Central memory CD8-positive, alpha-beta T cell (primary cell): Measurements from ENCODE around the gene GSTO2.
A peak's percentile ranks its signal among the peaks of the same experiment; 100 is the strongest.
"Not testable (repeated sequence)": the region's sequence is repeated elsewhere in the genome, so short reads cannot be mapped to it uniquely, and the experiment has no call there.

Experiments
- ATAC-seq: fragments of 150-1000 bp; cut with Tn5 transposase; replicated peaks from 2 replicates; pipeline ENCODE4 v1.10.0; 2022; ENCODE audit warnings: mild to moderate bottlenecking, moderate FRiP score, moderate number of reproducible peaks; ENCODE audit not compliant: poor library complexity, severe bottlenecking; ENCODE audit errors: extremely low read depth
- DNase-seq, 2 donors: peaks; one replicate each; pipeline ENCODE4 v3.0.0; 2021; ENCODE audit warnings: low spot score in 2 of 2
- H3K27ac Mint-ChIP-seq: one replicate; pipeline ENCODE4 v1.8.0; 2022; ENCODE audit warnings: low read depth, mild to moderate bottlenecking, moderate library complexity, mixed read lengths
- H3K27me3 Mint-ChIP-seq: one replicate; pipeline ENCODE4 v1.8.0; 2022; ENCODE audit warnings: mixed read lengths
- H3K36me3 Mint-ChIP-seq: one replicate; pipeline ENCODE4 v1.8.0; 2022; ENCODE audit warnings: mild to moderate bottlenecking, moderate library complexity, mixed read lengths; ENCODE audit not compliant: insufficient read depth
- H3K4me1 Mint-ChIP-seq: one replicate; pipeline ENCODE4 v1.8.0; 2022; ENCODE audit warnings: mixed read lengths
- H3K4me3 Mint-ChIP-seq: one replicate; pipeline ENCODE4 v1.8.0; 2022; ENCODE audit warnings: mild to moderate bottlenecking, moderate library complexity, mixed read lengths
- H3K9me3 Mint-ChIP-seq: one replicate; pipeline ENCODE4 v1.8.0; 2022; ENCODE audit warnings: mixed read lengths

The GSTO2 gene

DNA sequence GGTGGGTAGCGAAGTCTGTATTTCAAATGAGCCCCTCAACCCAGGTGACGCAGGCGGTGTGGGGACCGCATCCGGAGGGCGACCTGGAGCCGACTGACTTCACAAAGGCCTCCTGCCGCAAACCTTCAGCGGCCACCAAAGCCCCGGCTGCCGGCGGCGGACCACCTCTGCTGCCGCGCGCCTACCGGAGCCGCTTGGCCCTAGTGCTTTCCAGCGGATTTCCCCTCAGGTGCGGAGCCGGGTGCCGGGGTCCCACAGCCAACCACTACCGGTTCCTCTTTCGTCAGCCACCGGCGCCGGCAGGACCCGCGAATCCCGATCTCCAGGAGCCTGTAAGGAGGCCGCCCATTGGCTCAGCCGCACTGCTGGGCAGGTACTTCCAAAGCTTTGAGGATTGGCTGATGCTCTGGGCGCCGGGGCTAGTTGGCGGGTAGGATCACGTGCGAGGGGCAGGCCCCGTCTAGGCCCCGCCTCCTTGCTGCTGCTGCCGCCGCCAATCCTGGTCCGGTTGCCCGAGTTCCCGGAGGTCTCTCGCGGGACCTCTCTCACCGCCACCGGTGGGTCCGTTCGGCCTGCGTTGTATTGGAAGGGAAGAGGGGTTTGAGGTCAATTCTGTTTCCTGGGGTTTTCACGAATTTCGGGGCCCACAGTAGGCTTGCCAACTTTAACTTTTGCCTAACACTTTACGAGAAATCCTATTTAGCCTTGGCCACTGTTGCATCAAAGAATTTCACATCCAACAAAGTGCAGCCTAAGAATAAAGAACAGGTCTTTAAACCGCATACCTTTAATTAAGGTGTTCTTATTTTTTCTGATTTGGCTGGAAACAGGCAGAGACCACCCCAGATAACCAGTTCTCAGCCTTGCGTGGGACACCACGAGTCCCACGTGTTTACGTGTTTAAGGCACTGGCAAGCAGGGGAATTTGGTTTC lies at the start of gene GSTO2:
Gene GSTO2, plus strand, starts transcription at position 472 of the 933 bp plus-strand sequence. CDS start 5,732 bp downstream, outside the sequence.
- ATAC-seq (peak; percentile 87), DNase-seq (peak; percentile 93 to 98)
- H3K4me1 Mint-ChIP-seq, result peaks cover 28% of the 10 kb centered on the region
- peak within 1 kb of the TSS; percentile 89 for H3K4me3 Mint-ChIP-seq
- H3K27ac Mint-ChIP-seq, result peak within 1 kb of the TSS; percentile 98
- H3K27me3 Mint-ChIP-seq, result no peaks in the 10 kb centered on the region
- no peaks in the 10 kb centered on the region for H3K9me3 Mint-ChIP-seq
- H3K36me3 Mint-ChIP-seq, result peaks cover 36% of the 10 kb centered on the region

DNA sequence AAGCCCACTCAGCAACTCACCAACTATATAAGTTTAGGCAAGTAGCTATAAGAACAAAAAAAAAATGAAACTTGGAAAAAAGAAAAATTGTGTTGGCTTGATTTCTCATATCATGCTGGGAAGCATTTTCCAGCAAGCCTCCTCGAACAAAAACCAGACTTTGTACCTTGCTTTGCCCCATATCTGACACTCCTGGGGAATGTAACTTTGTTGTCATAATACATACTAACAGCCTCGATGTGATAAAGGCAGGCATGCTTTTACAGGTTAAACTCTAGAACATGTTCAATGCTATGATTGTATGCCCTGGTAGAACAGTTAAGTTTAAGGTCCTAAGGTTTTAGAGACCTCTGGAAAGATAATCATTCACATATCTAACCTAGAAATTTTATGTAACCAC lies 48.5 kb upstream of the GSTO2 start:
- no peak for DNase-seq
- H3K4me1 Mint-ChIP-seq, result no peaks in the 10 kb centered on the region
- no peak for ATAC-seq
- no peaks in the 10 kb centered on the region for H3K9me3 Mint-ChIP-seq
- no peaks in the 10 kb centered on the region for H3K36me3 Mint-ChIP-seq
- peaks cover 28% of the 10 kb centered on the region for H3K27me3 Mint-ChIP-seq
- H3K4me3 Mint-ChIP-seq, result no peak overlapping the region
- H3K27ac Mint-ChIP-seq, result no peak overlapping the region

DNA sequence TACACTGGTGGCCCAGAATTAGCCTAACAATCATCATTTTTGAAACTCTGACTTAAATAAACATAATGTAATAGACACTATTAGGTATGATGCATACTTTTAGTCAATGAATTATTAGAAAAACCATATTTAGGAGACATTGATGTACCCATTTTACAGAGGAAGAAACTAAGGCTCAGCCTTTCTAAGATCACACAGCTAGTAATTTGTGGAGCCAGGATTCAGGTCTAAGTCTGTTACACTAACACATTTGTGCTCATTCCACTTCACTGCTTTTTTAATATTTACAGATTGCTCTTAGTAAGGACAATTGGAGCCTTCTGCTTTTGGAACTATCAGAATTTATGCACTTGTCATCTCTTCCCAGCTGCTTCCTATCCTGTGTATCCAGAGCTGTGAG lies 45.7 kb upstream of the GSTO2 start:
- H3K9me3 Mint-ChIP-seq, result no peaks in the 10 kb centered on the region
- DNase-seq (no peak), ATAC-seq (no peak)
- no peak overlapping the region for H3K4me3 Mint-ChIP-seq
- H3K36me3 Mint-ChIP-seq, result no peaks in the 10 kb centered on the region
- H3K27me3 Mint-ChIP-seq, result peaks cover 30% of the 10 kb centered on the region
- H3K4me1 Mint-ChIP-seq, result no peaks in the 10 kb centered on the region
- no peak overlapping the region for H3K27ac Mint-ChIP-seq

DNA sequence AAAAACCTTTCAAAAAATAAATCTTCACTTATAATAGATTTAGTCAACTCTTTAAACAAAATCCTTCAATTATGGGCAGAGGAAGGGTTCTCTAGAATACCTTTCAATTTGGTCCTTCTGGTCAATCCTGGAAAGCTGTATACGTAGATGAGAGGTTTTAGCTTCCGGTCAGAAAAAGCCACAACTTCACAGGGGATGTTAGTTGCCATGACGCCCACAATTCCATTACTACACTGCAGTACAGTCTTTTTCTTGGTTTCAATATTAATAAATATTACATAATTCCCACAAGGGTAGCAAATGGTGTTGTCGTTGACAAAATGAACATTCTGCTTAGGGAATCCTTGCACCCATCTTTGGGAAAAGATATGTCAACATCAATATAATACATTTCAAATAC lies 38.5 kb upstream of the GSTO2 start:
- ATAC-seq (no peak), DNase-seq (no peak)
- Mint-ChIP-seq H3K9me3 (no peaks in the 10 kb centered on the region), H3K4me3 (peak overlapping the region; percentile 77), H3K27ac (no peak overlapping the region), H3K27me3 (peaks cover 43% of the 10 kb centered on the region), H3K4me1 (peaks cover 18% of the 10 kb centered on the region), H3K36me3 (peaks cover 11% of the 10 kb centered on the region)

DNA sequence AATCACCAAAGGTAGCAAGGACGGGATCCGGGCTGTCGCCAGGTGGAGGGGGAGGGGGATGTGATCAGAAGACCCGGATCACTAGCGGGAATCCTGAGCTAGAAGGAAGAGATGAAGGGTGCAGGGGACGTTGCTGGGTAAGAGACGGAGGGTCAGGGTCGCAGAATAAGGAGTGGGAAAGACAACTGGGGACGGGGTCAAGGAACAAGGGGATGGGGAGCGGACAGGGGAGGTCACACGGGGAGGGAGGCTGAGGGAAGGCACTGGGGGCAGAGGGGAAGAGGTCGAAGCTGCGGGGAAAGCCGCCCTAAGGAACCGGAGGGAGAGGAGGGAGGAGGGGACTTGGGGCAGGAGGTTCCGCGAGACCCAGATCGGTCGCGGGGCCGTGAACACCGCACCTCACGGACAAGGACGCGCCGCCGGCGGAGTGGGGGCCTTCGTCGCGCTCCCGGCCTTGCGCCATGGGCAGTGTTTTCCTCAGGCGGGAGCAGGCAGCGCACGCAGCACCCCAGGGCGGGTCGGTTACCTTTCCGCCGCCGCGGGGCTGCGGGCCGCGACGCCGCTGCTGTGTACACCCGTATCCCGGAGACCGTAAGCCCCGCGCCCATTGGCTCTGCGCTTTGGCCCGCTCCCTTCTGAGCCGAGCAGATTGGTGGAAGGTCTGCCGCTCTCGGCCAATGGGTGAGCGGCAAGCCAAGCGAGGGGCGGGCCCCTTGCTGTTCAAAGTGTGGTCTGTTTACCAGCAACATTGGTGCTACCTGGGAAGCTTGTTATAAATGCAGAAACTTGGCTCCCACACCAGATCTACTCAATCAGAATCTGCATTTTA lies 37.0 kb upstream of the GSTO2 start, which contains the start of gene CFAP43:
Gene CFAP43, minus strand, starts transcription at position 581 of the 829 bp plus-strand sequence. Its CDS starts 118 bp downstream, at position 463.
- DNase-seq, result peak; percentile 99 to 100
- Mint-ChIP-seq H3K4me1 (peaks cover 18% of the 10 kb centered on the region), H3K9me3 (no peaks in the 10 kb centered on the region), H3K36me3 (peaks cover 11% of the 10 kb centered on the region), H3K27me3 (peaks cover 58% of the 10 kb centered on the region), H3K27ac (peak within 1 kb of the TSS; percentile 88), H3K4me3 (peak within 1 kb of the TSS; percentile 78)
- ATAC-seq, result peak; percentile 100

DNA sequence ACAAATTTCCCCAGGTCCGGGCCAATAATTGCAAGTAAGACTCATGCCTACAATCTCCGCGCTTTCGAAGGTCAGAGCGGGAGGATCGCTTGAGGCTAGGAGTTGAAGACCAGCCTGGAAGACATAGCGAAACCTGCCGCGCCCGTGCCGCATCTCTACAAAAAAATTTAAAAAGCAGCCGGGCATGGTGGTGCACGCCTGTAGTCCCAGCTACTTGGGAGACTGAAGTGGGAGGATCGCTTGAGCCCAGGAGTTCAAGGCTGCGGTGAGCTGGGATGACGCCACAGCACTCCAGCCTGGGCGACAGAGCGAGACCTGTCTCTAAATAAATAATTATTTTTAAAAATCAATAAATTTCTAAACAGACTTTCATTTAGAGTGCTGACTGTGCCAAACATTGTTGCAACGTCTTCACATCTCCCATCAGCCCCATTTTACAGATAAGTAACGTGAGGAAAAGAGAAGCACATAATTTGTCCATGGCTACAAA lies 36.3 kb upstream of the GSTO2 start:
- ATAC-seq (peak; percentile 4), DNase-seq (no peak)
- peak overlapping the region; percentile 77 for H3K4me3 Mint-ChIP-seq
- H3K27ac Mint-ChIP-seq, result peak overlapping the region; percentile 88
- peaks cover 64% of the 10 kb centered on the region for H3K27me3 Mint-ChIP-seq
- H3K4me1 Mint-ChIP-seq, result peaks cover 18% of the 10 kb centered on the region
- no peaks in the 10 kb centered on the region for H3K9me3 Mint-ChIP-seq
- peaks cover 11% of the 10 kb centered on the region for H3K36me3 Mint-ChIP-seq

DNA sequence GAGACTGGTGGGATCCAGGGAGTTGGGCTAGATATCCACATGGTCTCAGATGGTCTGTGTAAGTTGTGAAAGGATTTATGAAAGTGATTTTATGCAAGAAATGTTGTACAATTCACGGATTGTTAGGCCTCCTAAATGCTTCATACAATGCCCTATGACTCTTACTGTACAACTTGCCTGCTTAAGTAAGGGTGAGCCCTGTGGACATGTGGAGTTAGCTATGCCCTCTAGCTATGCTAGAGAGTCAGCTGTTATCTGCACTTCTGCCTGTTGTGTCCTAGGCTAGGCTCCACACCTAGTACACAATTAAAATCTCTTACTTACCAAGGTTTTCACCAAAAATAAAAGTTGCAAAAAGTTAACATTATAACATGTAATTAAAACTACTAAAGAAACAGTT lies 35.2 kb upstream of the GSTO2 start:
- H3K4me1 Mint-ChIP-seq, result peaks cover 18% of the 10 kb centered on the region
- DNase-seq, result no peak
- peak overlapping the region; percentile 78 for H3K4me3 Mint-ChIP-seq
- peaks cover 11% of the 10 kb centered on the region for H3K36me3 Mint-ChIP-seq
- no peak for ATAC-seq
- H3K9me3 Mint-ChIP-seq, result no peaks in the 10 kb centered on the region
- peaks cover 69% of the 10 kb centered on the region for H3K27me3 Mint-ChIP-seq
- no peak overlapping the region for H3K27ac Mint-ChIP-seq

DNA sequence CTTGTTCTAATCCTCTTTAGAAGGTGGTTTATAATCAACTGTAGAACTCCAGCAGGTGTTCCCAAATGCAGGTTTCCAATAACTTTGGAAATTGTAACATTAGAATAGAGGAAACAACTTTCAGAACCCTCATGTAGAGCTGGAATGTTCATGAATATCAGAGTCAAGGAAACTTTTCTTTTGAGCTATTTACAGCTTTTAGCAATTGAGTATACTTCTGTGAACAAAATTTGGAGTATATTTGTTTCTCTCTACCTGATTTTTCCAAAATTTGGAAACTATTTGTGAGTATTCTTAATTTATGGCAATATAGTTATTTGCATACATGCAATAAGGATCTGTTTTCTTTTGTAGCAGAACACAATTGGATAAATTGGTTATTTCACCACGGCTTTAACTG lies 34.0 kb upstream of the GSTO2 start:
- no peak for ATAC-seq
- no peak overlapping the region for H3K4me3 Mint-ChIP-seq
- H3K36me3 Mint-ChIP-seq, result peaks cover 11% of the 10 kb centered on the region
- no peaks in the 10 kb centered on the region for H3K9me3 Mint-ChIP-seq
- peaks cover 80% of the 10 kb centered on the region for H3K27me3 Mint-ChIP-seq
- no peak for DNase-seq
- peaks cover 18% of the 10 kb centered on the region for H3K4me1 Mint-ChIP-seq
- no peak overlapping the region for H3K27ac Mint-ChIP-seq

DNA sequence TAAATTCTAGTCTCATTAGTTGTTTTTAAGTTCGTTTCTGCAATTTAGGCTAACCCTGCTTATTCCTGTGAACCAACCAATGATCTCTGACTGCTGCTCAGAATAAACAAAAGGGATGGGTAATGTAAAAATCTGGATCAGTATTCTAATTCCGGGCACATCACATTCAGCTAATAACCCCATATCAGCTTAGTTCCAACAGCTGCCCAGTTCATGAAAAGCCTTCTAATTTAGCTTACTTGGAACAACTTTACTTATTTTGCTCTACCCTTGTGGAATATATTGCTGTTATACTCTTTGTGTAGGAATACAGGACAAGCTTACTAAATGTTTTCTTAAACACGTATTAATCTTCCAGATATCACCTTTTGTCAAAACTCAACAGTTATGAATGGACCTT lies 33.2 kb upstream of the GSTO2 start:
- H3K4me3 Mint-ChIP-seq, result no peak overlapping the region
- ATAC-seq (no peak), DNase-seq (no peak)
- H3K27ac Mint-ChIP-seq, result no peak overlapping the region
- H3K36me3 Mint-ChIP-seq, result peaks cover 11% of the 10 kb centered on the region
- peaks cover 83% of the 10 kb centered on the region for H3K27me3 Mint-ChIP-seq
- H3K9me3 Mint-ChIP-seq, result no peaks in the 10 kb centered on the region
- H3K4me1 Mint-ChIP-seq, result peaks cover 18% of the 10 kb centered on the region

DNA sequence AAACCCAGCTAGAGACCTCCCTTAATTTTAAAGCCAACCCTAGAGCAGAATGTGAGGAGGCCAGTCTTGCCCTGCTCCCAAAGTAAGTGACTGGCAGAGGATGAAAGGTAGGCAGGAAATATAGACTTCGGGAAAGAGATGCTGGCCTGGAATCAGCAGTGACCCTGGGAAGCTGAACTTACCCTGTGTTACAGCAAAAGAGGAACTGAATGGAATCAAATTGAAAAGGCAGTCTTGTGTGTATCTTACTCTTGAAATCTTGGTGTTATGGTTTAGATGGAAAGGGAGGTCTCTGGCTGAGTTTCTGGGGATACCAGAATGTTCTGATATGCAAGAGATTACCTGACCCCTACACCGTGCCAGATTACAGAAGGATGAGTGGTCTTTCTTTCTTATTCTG lies 28.9 kb upstream of the GSTO2 start:
- no peak overlapping the region for H3K4me3 Mint-ChIP-seq
- peaks cover 80% of the 10 kb centered on the region for H3K27me3 Mint-ChIP-seq
- H3K9me3 Mint-ChIP-seq, result no peaks in the 10 kb centered on the region
- H3K4me1 Mint-ChIP-seq, result no peaks in the 10 kb centered on the region
- no peak for ATAC-seq
- DNase-seq, result no peak
- H3K27ac Mint-ChIP-seq, result no peak overlapping the region
- H3K36me3 Mint-ChIP-seq, result peaks cover 2% of the 10 kb centered on the region

DNA sequence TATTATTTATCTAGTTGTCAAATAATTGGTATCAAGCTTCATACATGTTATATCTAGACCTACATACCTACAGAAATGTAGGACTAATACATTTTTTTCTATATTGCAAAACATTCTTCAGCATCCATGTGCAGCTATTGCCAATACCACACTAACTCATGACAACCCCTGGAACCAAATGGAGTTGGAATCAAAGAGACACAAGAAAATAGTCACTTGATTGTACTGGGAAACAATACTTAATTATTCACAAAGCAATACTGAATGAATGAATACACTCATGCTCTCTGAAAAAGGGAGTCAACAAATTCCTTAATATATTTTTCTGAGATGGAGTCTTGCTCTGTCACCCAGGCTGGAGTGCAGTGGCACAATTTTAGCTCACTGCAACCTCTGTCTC lies 26.4 kb upstream of the GSTO2 start:
- Mint-ChIP-seq H3K4me3 (no peak overlapping the region), H3K9me3 (no peaks in the 10 kb centered on the region), H3K4me1 (no peaks in the 10 kb centered on the region), H3K27me3 (peaks cover 56% of the 10 kb centered on the region), H3K27ac (no peak overlapping the region), H3K36me3 (peaks cover 2% of the 10 kb centered on the region)
- no peak for ATAC-seq
- DNase-seq, result no peak

DNA sequence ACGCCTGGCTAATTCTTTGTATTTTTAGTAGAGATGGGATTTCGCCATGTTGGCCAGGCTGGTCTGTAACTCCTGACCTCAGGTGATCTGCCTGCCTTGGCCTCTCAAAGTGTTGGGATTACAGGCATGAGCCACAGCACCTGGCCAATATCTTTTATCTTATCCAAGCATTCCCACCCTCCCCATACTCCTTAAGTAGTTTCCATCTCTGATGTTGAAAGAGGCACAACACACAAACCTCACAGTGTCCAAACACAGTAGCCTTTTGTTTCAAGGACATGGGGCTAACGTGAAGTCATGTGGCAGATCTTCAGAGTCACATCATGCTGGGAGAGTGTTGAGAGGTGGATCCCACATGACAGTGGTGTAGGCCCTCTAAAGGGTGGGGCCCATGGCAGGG lies 26.0 kb upstream of the GSTO2 start:
- H3K9me3 Mint-ChIP-seq, H3K36me3 Mint-ChIP-seq, H3K4me3 Mint-ChIP-seq, H3K27ac Mint-ChIP-seq, DNase-seq, H3K4me1 Mint-ChIP-seq, ATAC-seq: not testable (repeated sequence)
- peaks cover 51% of the 10 kb centered on the region for H3K27me3 Mint-ChIP-seq
